ENCODE results near the gene HPCA. TPM values are rescaled to one million over a fixed set of nuclear protein-coding genes. Genes with fewer than 3 reads are reported as not detected.

HPCA gene
- total RNA-seq, result 29.4 TPM

DNA sequence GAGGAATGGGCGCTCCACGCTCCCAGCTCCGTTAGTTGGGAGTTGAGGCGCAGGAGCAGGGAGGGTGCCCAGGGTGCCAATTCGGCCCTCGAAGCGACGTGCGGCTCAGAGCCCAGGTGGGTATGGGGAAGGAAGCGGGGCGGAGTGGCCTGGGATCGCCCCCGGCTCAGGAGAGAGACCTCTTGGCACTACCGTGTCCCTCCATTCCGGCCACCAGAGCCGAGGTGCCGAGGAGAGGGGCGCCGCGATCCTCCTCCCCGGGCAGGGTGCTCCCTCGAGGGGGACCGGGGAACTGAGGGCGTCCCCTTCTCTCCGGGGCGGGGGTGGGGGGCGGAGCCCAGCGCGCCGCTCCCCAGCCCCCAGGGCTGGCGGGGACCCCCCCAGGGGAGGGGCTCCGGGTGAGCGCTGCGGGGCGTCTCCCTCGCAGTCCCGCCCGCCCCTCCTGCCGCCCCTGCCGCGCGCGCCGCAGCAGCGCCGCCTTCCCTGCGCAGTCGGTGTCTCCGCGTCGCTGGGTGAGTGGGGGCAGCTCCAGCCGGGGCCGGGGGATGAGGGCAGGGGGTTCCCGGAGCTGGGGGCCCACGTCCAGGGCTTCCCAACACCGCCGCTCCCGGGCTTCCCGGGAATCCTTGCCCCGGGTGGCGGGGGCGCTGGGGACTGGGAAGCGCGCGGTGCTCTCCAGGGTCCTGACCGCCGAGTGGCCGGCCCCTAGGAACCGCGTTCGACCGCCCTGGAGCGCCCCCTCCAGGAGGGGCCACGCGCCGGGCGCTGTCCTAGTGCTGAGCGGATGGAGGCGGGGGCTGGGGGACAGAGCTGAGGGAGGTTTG lies at the start of gene HPCA:
TSS of gene HPCA (plus strand) at position 488 of the 824 bp plus-strand sequence. CDS start 2,408 bp downstream, outside the sequence.

DNA sequence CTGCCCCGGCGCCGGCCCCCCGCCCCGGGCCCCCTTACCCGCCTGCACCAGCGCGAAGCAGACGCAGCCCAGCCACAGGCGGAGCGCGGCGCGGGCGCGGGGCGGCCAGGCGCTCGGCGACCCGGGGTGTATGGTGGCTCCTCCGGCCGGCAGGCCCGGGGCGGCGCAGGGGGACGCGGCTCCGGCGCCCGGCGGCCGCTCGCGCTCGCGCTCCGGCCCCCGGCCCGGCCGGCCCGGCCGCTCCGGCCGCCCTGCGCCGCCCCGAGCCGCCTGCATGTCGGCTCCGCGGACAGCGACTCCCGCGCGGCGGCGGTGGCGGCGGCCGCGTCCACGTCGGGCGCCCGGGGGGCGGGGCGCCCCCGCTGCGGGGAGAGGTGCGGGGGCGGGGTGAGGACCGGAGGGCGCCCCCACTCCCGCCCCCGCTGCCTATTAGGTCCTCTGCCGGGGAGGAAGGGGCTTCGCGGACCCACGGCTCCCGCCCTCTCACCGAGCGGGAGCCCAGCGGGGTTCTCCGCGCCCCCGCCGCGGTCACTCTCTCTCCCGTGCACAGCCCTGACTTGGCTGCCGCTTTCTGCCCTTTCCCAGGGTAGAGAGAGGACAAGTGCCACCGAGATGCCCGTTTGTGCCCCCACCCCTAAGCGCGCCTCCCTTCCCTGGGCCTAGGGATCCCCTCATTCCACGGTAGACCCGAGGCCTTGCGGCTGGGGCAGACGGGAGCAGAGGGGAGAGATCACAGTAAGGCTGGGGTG lies 15.5 kb upstream of the HPCA start, which contains the start of gene FNDC5:
TSS of gene FNDC5 (minus strand) at position 298 of the 749 bp plus-strand sequence.

DNA sequence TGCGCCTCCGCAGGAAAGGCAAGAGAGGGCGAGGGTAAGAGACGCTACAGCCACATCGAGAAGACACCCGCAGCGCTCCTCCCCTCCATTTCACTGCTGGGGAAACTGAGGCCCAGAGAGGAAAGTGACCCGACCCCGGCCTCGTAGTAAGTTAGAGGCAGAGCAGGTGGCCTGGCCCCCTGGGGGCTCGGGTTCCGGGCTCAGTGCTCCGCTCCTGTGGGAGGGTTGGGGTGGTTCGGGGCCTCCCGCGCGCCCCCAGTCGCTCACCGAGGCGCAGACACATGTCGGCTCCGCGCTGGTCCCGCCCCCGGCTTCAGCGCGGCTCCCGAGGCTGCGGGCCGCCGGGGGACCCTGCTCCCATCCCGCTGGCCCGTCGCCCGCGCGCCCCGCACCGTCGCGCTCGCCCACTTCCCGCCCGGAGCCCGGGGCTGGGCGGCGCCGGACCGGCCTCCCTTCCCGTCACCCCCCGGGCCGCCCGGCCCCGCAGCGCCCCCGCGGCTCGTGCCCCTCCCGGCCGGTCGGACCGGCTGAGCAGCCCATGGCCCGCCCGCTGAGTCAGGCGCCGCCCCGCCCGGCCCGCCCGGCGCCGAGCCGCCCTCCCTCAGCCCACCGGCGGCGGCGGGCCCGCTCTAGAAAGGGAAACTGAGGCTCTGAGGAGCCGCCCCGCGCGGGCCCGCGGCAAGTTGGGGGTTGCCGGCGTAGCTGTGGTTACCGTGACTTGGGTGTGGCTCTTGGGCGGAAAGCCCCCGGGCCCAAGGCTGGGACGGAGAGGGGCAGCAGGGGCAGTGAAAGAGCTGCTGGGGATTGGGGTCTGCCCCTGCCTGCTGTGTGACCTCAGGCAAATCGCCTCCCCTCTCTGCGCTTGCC lies 14.9 kb downstream of the HPCA start, which contains the start of gene TMEM54:
TSS of gene TMEM54 (minus strand) at position 434 of the 867 bp plus-strand sequence. CDS start at position 283, 151 bp downstream.

Other genes with a start within 250 kb of the HPCA start
- gene ZBTB8OS, start 235.9 kb upstream of the HPCA start, total RNA-seq, result 34.7 TPM
- gene RBBP4, start 235.3 kb upstream of the HPCA start, total RNA-seq, result 234 TPM
- 3.8 TPM for gene SYNC, start 183.7 kb upstream of the HPCA start, total RNA-seq
- gene YARS1, start 69.1 kb upstream of the HPCA start, total RNA-seq, result 52.3 TPM
- gene S100PBP, start 68.8 kb upstream of the HPCA start, total RNA-seq, result 81.7 TPM
- gene FNDC5, start 15.6 kb upstream of the HPCA start, total RNA-seq, result 16.9 TPM
- 2.8 TPM for gene TMEM54, start 14.9 kb downstream of the HPCA start, total RNA-seq
- 40.4 TPM for gene RNF19B, start 78.3 kb downstream of the HPCA start, total RNA-seq
- 76.4 TPM for gene AK2, start 150.4 kb downstream of the HPCA start, total RNA-seq
- 21.6 TPM for gene AZIN2, start 194.7 kb downstream of the HPCA start, total RNA-seq

Measured in parietal lobe (tissue), 1 donor.